Cardiac muscle cell (in vitro differentiated cells and primary cell): Measurements from ENCODE around the gene MYL1. TPM values are rescaled to one million over a fixed set of nuclear protein-coding genes. Genes with fewer than 3 reads are reported as not detected.

Experiments used
- DNase-seq, 2 donors: peaks; one replicate each; pipeline versions ENCODE4 v3.0.0 to v3.0.0-alpha.2; 2010 to 2017; ENCODE audit warnings: low read depth in 1 of 2, low spot score in 1 of 2
- H3K27ac ChIP-seq: fragments of 200-600 bp; sonication (generic); 2 replicates; pipeline ENCODE4 v1.5.1; 2016
- H3K27me3 ChIP-seq: fragments of 200-600 bp; sonication (generic); 2 replicates; pipeline ENCODE4 v1.6.0; 2016; ENCODE audit warnings: control low read depth
- H3K36me3 ChIP-seq: fragments of 200-600 bp; sonication (generic); 2 replicates; pipeline ENCODE4 v1.5.1; 2016; ENCODE audit warnings: control low read depth
- H3K4me1 ChIP-seq: fragments of 200-600 bp; sonication (generic); 2 replicates; pipeline ENCODE4 v1.8.1; 2017; ENCODE audit warnings: low read depth, mild to moderate bottlenecking, mixed run types
- H3K4me3 ChIP-seq: fragments of 200-600 bp; sonication (generic); 2 replicates; pipeline ENCODE4 v1.5.1; 2016; ENCODE audit warnings: mild to moderate bottlenecking
- H3K9me3 ChIP-seq: fragments of 200-600 bp; sonication (generic); 2 replicates; pipeline ENCODE4 v1.5.1; 2017; ENCODE audit warnings: low read depth, mild to moderate bottlenecking, control low read depth
- polyA plus RNA-seq: library from polyadenylated mRNA; unstranded; fragments of >200 nt; fragmentation: Nextera tagmentation; extraction: Ambion mirVana; gene quantifications from 2 replicates; pipeline ENCODE4 v1.2.1, GENCODE V29; 2016
- total RNA-seq: library from RNA; depleted of rRNA; stranded (reverse); fragments of >200 nt; gene quantifications from 2 replicates; pipeline ENCODE4 v1.2.3, GENCODE V29; 2016
- TF ChIP-seq, protein P1 (sequence below): IDR thresholded peaks from 2 replicates; pipeline ENCODE4 v1.5.1; 2012; ENCODE audit warnings: low read depth, mild to moderate bottlenecking, low read length

The MYL1 gene
- total and polyA plus RNA-seq, 2 experiments from 2014 or later, result 10.5 TPM; not detected in 1

DNA sequence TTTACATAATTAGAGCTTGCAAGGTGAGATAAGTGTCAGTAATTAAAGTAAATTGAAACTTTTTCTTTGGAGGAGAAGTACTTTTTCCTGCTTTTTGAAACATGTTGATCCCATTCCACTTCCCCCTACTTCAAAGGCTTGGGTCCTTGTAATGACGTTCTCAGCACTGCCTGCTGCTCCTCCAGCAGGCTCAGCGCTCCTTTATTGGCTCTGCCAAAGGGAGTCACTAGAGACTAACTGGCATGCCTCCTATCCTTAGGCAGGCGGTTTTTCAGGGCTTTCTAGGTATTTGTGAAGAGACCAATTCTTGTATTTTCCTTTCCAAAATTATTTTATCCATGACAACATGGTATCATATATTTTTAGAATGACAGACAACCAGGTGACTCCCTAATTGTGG lies 45.8 kb downstream of the MYL1 start:
- TF ChIP-seq, protein P1, sequence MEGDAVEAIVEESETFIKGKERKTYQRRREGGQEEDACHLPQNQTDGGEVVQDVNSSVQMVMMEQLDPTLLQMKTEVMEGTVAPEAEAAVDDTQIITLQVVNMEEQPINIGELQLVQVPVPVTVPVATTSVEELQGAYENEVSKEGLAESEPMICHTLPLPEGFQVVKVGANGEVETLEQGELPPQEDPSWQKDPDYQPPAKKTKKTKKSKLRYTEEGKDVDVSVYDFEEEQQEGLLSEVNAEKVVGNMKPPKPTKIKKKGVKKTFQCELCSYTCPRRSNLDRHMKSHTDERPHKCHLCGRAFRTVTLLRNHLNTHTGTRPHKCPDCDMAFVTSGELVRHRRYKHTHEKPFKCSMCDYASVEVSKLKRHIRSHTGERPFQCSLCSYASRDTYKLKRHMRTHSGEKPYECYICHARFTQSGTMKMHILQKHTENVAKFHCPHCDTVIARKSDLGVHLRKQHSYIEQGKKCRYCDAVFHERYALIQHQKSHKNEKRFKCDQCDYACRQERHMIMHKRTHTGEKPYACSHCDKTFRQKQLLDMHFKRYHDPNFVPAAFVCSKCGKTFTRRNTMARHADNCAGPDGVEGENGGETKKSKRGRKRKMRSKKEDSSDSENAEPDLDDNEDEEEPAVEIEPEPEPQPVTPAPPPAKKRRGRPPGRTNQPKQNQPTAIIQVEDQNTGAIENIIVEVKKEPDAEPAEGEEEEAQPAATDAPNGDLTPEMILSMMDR, result no peak
- H3K36me3 ChIP-seq, result no peaks in the 10 kb centered on the region
- H3K27me3 ChIP-seq, result no peaks in the 10 kb centered on the region
- no peaks in the 10 kb centered on the region for H3K4me1 ChIP-seq
- no peak overlapping the region for H3K27ac ChIP-seq
- H3K4me3 ChIP-seq, result no peak overlapping the region
- peak in 1 of 2 donors; percentile 10 for DNase-seq
- H3K9me3 ChIP-seq, result no peaks in the 10 kb centered on the region

DNA sequence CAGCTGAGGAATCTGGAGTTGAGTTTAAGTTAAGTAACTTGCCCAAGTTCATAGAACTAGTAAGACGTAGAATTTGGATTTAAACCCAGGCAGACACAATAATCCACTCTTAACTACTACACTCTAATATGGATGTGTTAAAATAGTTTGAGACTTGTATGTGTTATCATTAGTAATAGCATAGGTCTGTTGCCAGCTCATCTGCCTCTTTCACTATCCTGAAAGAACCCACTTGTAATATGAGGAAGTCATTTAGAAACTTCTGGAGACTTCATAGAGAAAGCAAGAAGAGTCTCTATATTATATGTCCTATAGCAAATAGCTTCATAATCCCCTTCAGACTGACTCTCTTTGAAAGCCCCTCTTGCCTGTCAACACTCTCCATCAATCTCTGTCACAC lies 46.7 kb downstream of the MYL1 start:
- no peak overlapping the region for H3K4me3 ChIP-seq
- H3K27me3 ChIP-seq, result no peaks in the 10 kb centered on the region
- H3K27ac ChIP-seq, result no peak overlapping the region
- TF ChIP-seq, protein P1, result no peak
- no peaks in the 10 kb centered on the region for H3K4me1 ChIP-seq
- no peaks in the 10 kb centered on the region for H3K9me3 ChIP-seq
- DNase-seq, result no peak
- no peaks in the 10 kb centered on the region for H3K36me3 ChIP-seq

DNA sequence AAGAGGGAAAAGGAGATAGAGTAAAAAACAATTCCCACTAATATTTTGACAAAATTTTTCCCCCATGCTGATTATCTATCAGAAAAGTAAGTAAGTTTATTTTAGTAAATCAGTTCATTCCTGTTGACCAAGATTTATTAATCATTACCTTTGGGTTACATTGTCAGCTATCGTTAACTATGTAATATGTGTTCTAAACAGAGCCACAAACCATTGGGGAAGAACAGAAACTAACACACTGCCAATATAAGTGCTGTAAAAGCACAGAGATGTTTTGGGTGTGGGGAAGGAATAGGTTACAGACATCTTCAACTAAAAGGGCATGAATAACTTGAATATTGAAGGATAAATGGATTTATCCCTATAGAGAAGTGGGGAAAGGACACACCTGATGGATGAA lies 47.3 kb downstream of the MYL1 start:
- no peak for DNase-seq
- TF ChIP-seq, protein P1, result no peak
- no peaks in the 10 kb centered on the region for H3K36me3 ChIP-seq
- H3K4me3 ChIP-seq, result no peak overlapping the region
- H3K4me1 ChIP-seq, result no peaks in the 10 kb centered on the region
- no peaks in the 10 kb centered on the region for H3K9me3 ChIP-seq
- H3K27ac ChIP-seq, result no peak overlapping the region
- H3K27me3 ChIP-seq, result no peaks in the 10 kb centered on the region

DNA sequence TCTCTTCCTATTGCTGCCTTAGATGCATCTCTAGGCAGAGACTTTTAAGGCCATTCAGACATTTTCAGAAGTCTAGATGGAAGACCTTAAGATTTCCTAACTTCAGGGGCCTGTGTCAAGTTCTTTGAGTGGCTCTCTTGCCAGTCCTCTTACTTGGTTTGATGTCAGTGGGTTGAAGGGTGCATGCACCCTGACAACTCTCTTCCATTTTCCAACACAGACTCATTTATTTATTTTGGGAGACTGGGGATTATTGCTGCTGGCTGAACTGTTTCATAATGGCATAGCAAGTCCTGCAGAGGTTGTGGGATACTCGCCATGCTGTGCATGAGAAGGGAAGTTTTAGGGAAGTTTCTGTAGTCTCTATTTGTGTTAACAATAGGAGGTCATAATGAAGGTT lies 50.7 kb downstream of the MYL1 start:
- Histone ChIP-seq H3K4me1 (no peaks in the 10 kb centered on the region), H3K9me3 (no peaks in the 10 kb centered on the region), H3K36me3 (no peaks in the 10 kb centered on the region), H3K27ac (no peak overlapping the region), H3K4me3 (no peak overlapping the region), H3K27me3 (no peaks in the 10 kb centered on the region)
- TF ChIP-seq, protein P1, result no peak
- no peak for DNase-seq

DNA sequence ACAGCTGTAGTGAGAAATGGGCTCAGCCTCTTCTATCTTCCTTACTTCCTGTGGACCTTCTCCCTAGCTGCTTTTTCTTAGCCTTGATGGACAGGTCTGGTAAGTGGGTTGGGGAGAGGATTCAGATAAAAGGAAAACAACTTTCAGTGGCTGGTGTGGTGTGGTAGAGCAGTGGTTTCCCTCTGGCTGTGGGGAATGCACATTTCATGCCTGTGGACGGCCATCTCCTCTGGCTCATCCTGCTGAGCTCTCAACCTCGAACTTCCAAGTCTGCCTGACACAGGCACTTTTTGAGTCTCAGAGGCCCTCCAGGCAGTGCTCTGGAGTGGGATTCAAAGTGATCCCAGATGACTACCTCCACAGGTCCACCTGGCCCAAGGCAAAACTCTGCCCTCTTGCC lies 51.1 kb downstream of the MYL1 start:
- Histone ChIP-seq H3K4me3 (no peak overlapping the region), H3K27me3 (no peaks in the 10 kb centered on the region), H3K27ac (no peak overlapping the region), H3K4me1 (no peaks in the 10 kb centered on the region), H3K9me3 (no peaks in the 10 kb centered on the region), H3K36me3 (no peaks in the 10 kb centered on the region)
- TF ChIP-seq, protein P1, result no peak
- no peak for DNase-seq

DNA sequence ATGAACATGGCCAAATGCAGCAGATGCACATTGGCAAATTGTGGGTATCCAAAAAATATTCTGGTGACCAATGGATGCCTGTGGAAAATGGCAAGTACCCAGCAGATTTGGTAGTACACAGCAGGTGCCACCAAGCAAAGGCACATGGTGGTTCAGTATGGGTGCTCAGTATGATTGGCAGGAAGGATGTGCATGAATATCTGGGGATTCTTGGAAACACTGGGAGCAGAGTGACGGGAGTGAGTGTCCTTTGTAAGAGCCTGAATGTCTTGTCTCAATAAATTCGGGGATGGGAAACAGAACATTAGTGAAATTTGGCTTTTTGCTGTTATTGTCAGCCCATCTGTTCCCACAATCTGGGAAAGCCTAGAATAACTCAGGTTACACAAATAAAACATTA lies 52.9 kb downstream of the MYL1 start:
- Histone ChIP-seq H3K9me3 (no peaks in the 10 kb centered on the region), H3K27ac (no peak overlapping the region), H3K27me3 (no peaks in the 10 kb centered on the region), H3K4me1 (no peaks in the 10 kb centered on the region), H3K4me3 (no peak overlapping the region), H3K36me3 (no peaks in the 10 kb centered on the region)
- TF ChIP-seq, protein P1, result no peak
- no peak for DNase-seq
